Osteocyte (in vitro differentiated cells): ENCODE results near the gene TMEM222. TPM values are rescaled to one million over a fixed set of nuclear protein-coding genes. Genes with fewer than 3 reads are reported as not detected.

Experiments used
- DNase-seq: peaks from one replicate; pipeline ENCODE4 v3.0.0; 2021; ENCODE audit warnings: mixed read lengths; ENCODE audit not compliant: unreplicated experiment; ENCODE audit errors: extremely low spot score
- H3K27ac Mint-ChIP-seq: one replicate; pipeline ENCODE4 v1.8.0; 2021; ENCODE audit warnings: mild to moderate bottlenecking, mixed read lengths; ENCODE audit not compliant: unreplicated experiment
- H3K27me3 Mint-ChIP-seq: one replicate; pipeline ENCODE4 v1.8.0; 2021; ENCODE audit warnings: mixed read lengths; ENCODE audit not compliant: unreplicated experiment
- H3K36me3 Mint-ChIP-seq: one replicate; pipeline ENCODE4 v1.8.0; 2021; ENCODE audit warnings: mixed read lengths; ENCODE audit not compliant: unreplicated experiment
- H3K4me1 Mint-ChIP-seq: one replicate; pipeline ENCODE4 v1.8.0; 2021; ENCODE audit warnings: mixed read lengths; ENCODE audit not compliant: unreplicated experiment
- H3K4me3 Mint-ChIP-seq: one replicate; pipeline ENCODE4 v1.8.0; 2021; ENCODE audit warnings: mild to moderate bottlenecking, moderate library complexity, mixed read lengths; ENCODE audit not compliant: unreplicated experiment
- H3K9me3 Mint-ChIP-seq: one replicate; pipeline ENCODE4 v1.8.0; 2021; ENCODE audit warnings: mixed read lengths; ENCODE audit not compliant: unreplicated experiment
- CTCF ChIP-seq: fragments of 200-600 bp; sonication (generic); IDR thresholded peaks from 2 replicates; pipeline ENCODE4 v1.5.0; 2021; ENCODE audit warnings: antibody characterized with exemption, mild to moderate bottlenecking, moderate library complexity
- total RNA-seq: library from RNA; stranded (reverse); gene quantifications from 2 replicates; pipeline ENCODE4 v1.2.1, GENCODE V29; 2021

Gene TMEM222
- total RNA-seq, 1 donor from 2014 or later: 46.5 TPM

- Mint-ChIP-seq H3K4me1 (peaks cover 17% of the 10 kb centered on the region), H3K9me3 (no peaks in the 10 kb centered on the region), H3K36me3 (no peaks in the 10 kb centered on the region), H3K27me3 (no peaks in the 10 kb centered on the region), H3K4me3 (no peak overlapping the region), H3K27ac (no peak overlapping the region)
- no peak for DNase-seq
- TF ChIP-seq CTCF: no peak
These were observed 5.1 kb upstream of the TMEM222 start for GRCh38 chr1:27316860-27317259.

- peaks cover 20% of the 10 kb centered on the region for H3K4me1 Mint-ChIP-seq
- TF ChIP-seq CTCF: no peak
- no peaks in the 10 kb centered on the region for H3K9me3 Mint-ChIP-seq
- H3K27ac Mint-ChIP-seq: peak overlapping the region; percentile 40
- no peak overlapping the region for H3K4me3 Mint-ChIP-seq
- DNase-seq: no peak
- no peaks in the 10 kb centered on the region for H3K36me3 Mint-ChIP-seq
- H3K27me3 Mint-ChIP-seq: no peaks in the 10 kb centered on the region
These were observed 3.8 kb upstream of the TMEM222 start for GRCh38 chr1:27318136-27318535.

- Mint-ChIP-seq H3K27ac (peak overlapping the region; percentile 40), H3K4me1 (peaks cover 25% of the 10 kb centered on the region), H3K27me3 (no peaks in the 10 kb centered on the region), H3K9me3 (no peaks in the 10 kb centered on the region), H3K4me3 (no peak overlapping the region), H3K36me3 (no peaks in the 10 kb centered on the region)
- TF ChIP-seq CTCF: no peak
- DNase-seq: no peak
These were observed 3.4 kb upstream of the TMEM222 start for GRCh38 chr1:27318596-27318995.

- H3K27me3 Mint-ChIP-seq: no peaks in the 10 kb centered on the region
- H3K9me3 Mint-ChIP-seq: no peaks in the 10 kb centered on the region
- peaks cover 12% of the 10 kb centered on the region for H3K36me3 Mint-ChIP-seq
- DNase-seq: no peak
- peak overlapping the region; percentile 94 for H3K4me3 Mint-ChIP-seq
- no peak for TF ChIP-seq CTCF
- H3K27ac Mint-ChIP-seq: peak overlapping the region; percentile 91
- H3K4me1 Mint-ChIP-seq: peaks cover 26% of the 10 kb centered on the region
These were observed 742 bp downstream of the TMEM222 start for GRCh38 chr1:27322569-27323240.

GRCh38 chr1:27325286-27325685, 3.3 kb downstream of the TMEM222 start:
- H3K36me3 Mint-ChIP-seq: peaks cover 15% of the 10 kb centered on the region
- no peak overlapping the region for H3K27ac Mint-ChIP-seq
- no peak for TF ChIP-seq CTCF
- no peaks in the 10 kb centered on the region for H3K9me3 Mint-ChIP-seq
- H3K4me1 Mint-ChIP-seq: peaks cover 15% of the 10 kb centered on the region
- no peaks in the 10 kb centered on the region for H3K27me3 Mint-ChIP-seq
- DNase-seq: no peak
- no peak overlapping the region for H3K4me3 Mint-ChIP-seq
